Measurements from ENCODE around the gene HOGA1. TPM values are rescaled to one million over a fixed set of nuclear protein-coding genes. Genes with fewer than 3 reads are reported as not detected.

The HOGA1 gene
- total RNA-seq, 1 experiment from 2014 or later, result not detected

- H3K4me2 ChIP-seq (ENCODE audit: low read depth, low read length, poor library complexity, severe bottlenecking), result no peak overlapping the region
- DNase-seq, result no peak
- H3K27ac ChIP-seq (ENCODE audit: low read length), result no peak overlapping the region
- no peaks in the 10 kb centered on the region for H3K36me3 ChIP-seq (ENCODE audit: insufficient read depth, low read length)
- no peaks in the 10 kb centered on the region for H3K9me3 ChIP-seq (ENCODE audit: low read length)
- H2AFZ ChIP-seq (ENCODE audit: low read length), result no peak overlapping the region
- H3K27me3 ChIP-seq (ENCODE audit: low read length), result no peaks in the 10 kb centered on the region
- no peaks in the 10 kb centered on the region; the same call in 1 of the 2 replicates for H3K4me1 ChIP-seq (ENCODE audit: low read length)
- H4K20me1 ChIP-seq (ENCODE audit: insufficient read depth, low read depth, low read length), result no peaks in the 10 kb centered on the region
- no peaks in the 10 kb centered on the region for H3K79me2 ChIP-seq (ENCODE audit: low read length)
- H3K4me3 ChIP-seq (ENCODE audit: low read length), result no peak overlapping the region
- no peak overlapping the region for H3K9ac ChIP-seq (ENCODE audit: low read length)
- H3K9me2 ChIP-seq (replicated peaks; ENCODE audit: insufficient read depth, low read length), result no peaks in the 10 kb centered on the region
Measured at GRCh38 chr10:97607095-97607636, 23.0 kb downstream of the HOGA1 start.

GRCh38 chr10:97608991-97609561, 24.9 kb downstream of the HOGA1 start:
- Histone ChIP-seq H3K9me3 (ENCODE audit: low read length) (no peaks in the 10 kb centered on the region), H3K79me2 (ENCODE audit: low read length) (no peaks in the 10 kb centered on the region), H3K9ac (ENCODE audit: low read length) (no peak overlapping the region), H3K27me3 (ENCODE audit: low read length) (no peaks in the 10 kb centered on the region), H4K20me1 (ENCODE audit: insufficient read depth, low read depth, low read length) (no peaks in the 10 kb centered on the region), H3K4me3 (ENCODE audit: low read length) (no peak overlapping the region), H3K9me2 (replicated peaks; ENCODE audit: insufficient read depth, low read length) (no peaks in the 10 kb centered on the region), H3K27ac (ENCODE audit: low read length) (no peak overlapping the region), H3K4me1 (ENCODE audit: low read length) (no peaks in the 10 kb centered on the region; the same call in 1 of the 2 replicates), H3K36me3 (ENCODE audit: insufficient read depth, low read length) (no peaks in the 10 kb centered on the region), H3K4me2 (ENCODE audit: low read depth, low read length, poor library complexity, severe bottlenecking) (no peak overlapping the region), H2AFZ (ENCODE audit: low read length) (no peak overlapping the region)
- no peak for DNase-seq

- Histone ChIP-seq H3K27ac (ENCODE audit: low read length) (no peak overlapping the region), H3K4me3 (ENCODE audit: low read length) (no peak overlapping the region), H3K36me3 (ENCODE audit: insufficient read depth, low read length) (no peaks in the 10 kb centered on the region), H3K9ac (ENCODE audit: low read length) (no peak overlapping the region), H3K4me2 (ENCODE audit: low read depth, low read length, poor library complexity, severe bottlenecking) (no peak overlapping the region), H3K9me2 (replicated peaks; ENCODE audit: insufficient read depth, low read length) (no peaks in the 10 kb centered on the region), H3K27me3 (ENCODE audit: low read length) (no peaks in the 10 kb centered on the region), H3K4me1 (ENCODE audit: low read length) (no peaks in the 10 kb centered on the region; the same call in 1 of the 2 replicates), H4K20me1 (ENCODE audit: insufficient read depth, low read depth, low read length) (no peaks in the 10 kb centered on the region), H3K9me3 (ENCODE audit: low read length) (no peaks in the 10 kb centered on the region), H3K79me2 (ENCODE audit: low read length) (no peaks in the 10 kb centered on the region), H2AFZ (ENCODE audit: low read length) (no peak overlapping the region)
- no peak for DNase-seq
Measured at GRCh38 chr10:97611473-97611872, 27.3 kb downstream of the HOGA1 start.

GRCh38 chr10:97612386-97612785, 28.2 kb downstream of the HOGA1 start:
- H3K9ac ChIP-seq (ENCODE audit: low read length), result no peak overlapping the region
- no peaks in the 10 kb centered on the region for H3K36me3 ChIP-seq (ENCODE audit: insufficient read depth, low read length)
- H3K4me3 ChIP-seq (ENCODE audit: low read length), result no peak overlapping the region
- no peak overlapping the region for H2AFZ ChIP-seq (ENCODE audit: low read length)
- H3K9me3 ChIP-seq (ENCODE audit: low read length), result no peaks in the 10 kb centered on the region
- H4K20me1 ChIP-seq (ENCODE audit: insufficient read depth, low read depth, low read length), result no peaks in the 10 kb centered on the region
- no peak overlapping the region for H3K27ac ChIP-seq (ENCODE audit: low read length)
- H3K4me2 ChIP-seq (ENCODE audit: low read depth, low read length, poor library complexity, severe bottlenecking), result no peak overlapping the region
- no peaks in the 10 kb centered on the region for H3K79me2 ChIP-seq (ENCODE audit: low read length)
- no peaks in the 10 kb centered on the region for H3K9me2 ChIP-seq (replicated peaks; ENCODE audit: insufficient read depth, low read length)
- no peaks in the 10 kb centered on the region; the same call in 1 of the 2 replicates for H3K4me1 ChIP-seq (ENCODE audit: low read length)
- H3K27me3 ChIP-seq (ENCODE audit: low read length), result no peaks in the 10 kb centered on the region
- peak; percentile 62 for DNase-seq

GRCh38 chr10:97618285-97618684, 34.1 kb downstream of the HOGA1 start:
- Histone ChIP-seq H3K9ac (ENCODE audit: low read length) (no peak overlapping the region), H2AFZ (ENCODE audit: low read length) (no peak overlapping the region), H3K9me3 (ENCODE audit: low read length) (no peaks in the 10 kb centered on the region), H3K79me2 (ENCODE audit: low read length) (no peaks in the 10 kb centered on the region), H3K9me2 (replicated peaks; ENCODE audit: insufficient read depth, low read length) (no peaks in the 10 kb centered on the region), H4K20me1 (ENCODE audit: insufficient read depth, low read depth, low read length) (no peaks in the 10 kb centered on the region), H3K27me3 (ENCODE audit: low read length) (no peaks in the 10 kb centered on the region), H3K4me1 (ENCODE audit: low read length) (no peaks in the 10 kb centered on the region), H3K4me2 (ENCODE audit: low read depth, low read length, poor library complexity, severe bottlenecking) (no peak overlapping the region), H3K27ac (ENCODE audit: low read length) (no peak overlapping the region), H3K36me3 (ENCODE audit: insufficient read depth, low read length) (no peaks in the 10 kb centered on the region), H3K4me3 (ENCODE audit: low read length) (no peak overlapping the region)
- DNase-seq, result no peak

- DNase-seq, result no peak
- H3K27ac ChIP-seq (ENCODE audit: low read length), result no peak overlapping the region
- H3K4me2 ChIP-seq (ENCODE audit: low read depth, low read length, poor library complexity, severe bottlenecking), result no peak overlapping the region
- no peaks in the 10 kb centered on the region for H3K4me1 ChIP-seq (ENCODE audit: low read length)
- H3K9ac ChIP-seq (ENCODE audit: low read length), result no peak overlapping the region
- no peaks in the 10 kb centered on the region for H3K27me3 ChIP-seq (ENCODE audit: low read length)
- H3K9me2 ChIP-seq (replicated peaks; ENCODE audit: insufficient read depth, low read length), result no peaks in the 10 kb centered on the region
- H3K36me3 ChIP-seq (ENCODE audit: insufficient read depth, low read length), result no peaks in the 10 kb centered on the region
- H4K20me1 ChIP-seq (ENCODE audit: insufficient read depth, low read depth, low read length), result no peaks in the 10 kb centered on the region
- H2AFZ ChIP-seq (ENCODE audit: low read length), result no peak overlapping the region
- no peaks in the 10 kb centered on the region for H3K9me3 ChIP-seq (ENCODE audit: low read length)
- H3K79me2 ChIP-seq (ENCODE audit: low read length), result no peaks in the 10 kb centered on the region
- no peak overlapping the region for H3K4me3 ChIP-seq (ENCODE audit: low read length)
Measured at GRCh38 chr10:97618733-97619132, 34.5 kb downstream of the HOGA1 start.

GRCh38 chr10:97623277-97623676, 39.1 kb downstream of the HOGA1 start:
- H3K36me3 ChIP-seq (ENCODE audit: insufficient read depth, low read length), result no peaks in the 10 kb centered on the region
- H3K79me2 ChIP-seq (ENCODE audit: low read length), result no peaks in the 10 kb centered on the region
- no peaks in the 10 kb centered on the region for H4K20me1 ChIP-seq (ENCODE audit: insufficient read depth, low read depth, low read length)
- DNase-seq, result no peak
- no peak overlapping the region for H3K4me2 ChIP-seq (ENCODE audit: low read depth, low read length, poor library complexity, severe bottlenecking)
- H3K4me1 ChIP-seq (ENCODE audit: low read length), result no peaks in the 10 kb centered on the region
- no peak overlapping the region for H3K9ac ChIP-seq (ENCODE audit: low read length)
- no peaks in the 10 kb centered on the region for H3K9me3 ChIP-seq (ENCODE audit: low read length)
- no peak overlapping the region for H3K27ac ChIP-seq (ENCODE audit: low read length)
- no peaks in the 10 kb centered on the region for H3K27me3 ChIP-seq (ENCODE audit: low read length)
- no peaks in the 10 kb centered on the region for H3K9me2 ChIP-seq (replicated peaks; ENCODE audit: insufficient read depth, low read length)
- no peak overlapping the region for H2AFZ ChIP-seq (ENCODE audit: low read length)
- H3K4me3 ChIP-seq (ENCODE audit: low read length), result no peak overlapping the region

- DNase-seq, result no peak
- Histone ChIP-seq H3K36me3 (ENCODE audit: insufficient read depth, low read length) (no peaks in the 10 kb centered on the region), H3K9me3 (ENCODE audit: low read length) (no peaks in the 10 kb centered on the region), H3K9me2 (replicated peaks; ENCODE audit: insufficient read depth, low read length) (no peaks in the 10 kb centered on the region), H2AFZ (ENCODE audit: low read length) (no peak overlapping the region), H4K20me1 (ENCODE audit: insufficient read depth, low read depth, low read length) (no peaks in the 10 kb centered on the region), H3K4me1 (ENCODE audit: low read length) (no peaks in the 10 kb centered on the region), H3K27me3 (ENCODE audit: low read length) (no peaks in the 10 kb centered on the region), H3K4me2 (ENCODE audit: low read depth, low read length, poor library complexity, severe bottlenecking) (no peak overlapping the region), H3K27ac (ENCODE audit: low read length) (no peak overlapping the region), H3K79me2 (ENCODE audit: low read length) (no peaks in the 10 kb centered on the region), H3K9ac (ENCODE audit: low read length) (no peak overlapping the region), H3K4me3 (ENCODE audit: low read length) (no peak overlapping the region)
Measured at GRCh38 chr10:97627731-97628130, 43.5 kb downstream of the HOGA1 start.
